D721Med (cell line): ENCODE measurements around the gene MYO18B.
"Not testable (repeated sequence)": the region's sequence is repeated elsewhere in the genome, so short reads cannot be mapped to it uniquely, and the experiment has no call there.

ENCODE experiments used
- DNase-seq: peaks from one replicate; pipeline ENCODE4 v3.0.0; 2011; ENCODE audit warnings: low spot score; ENCODE audit not compliant: insufficient read length
- FAIRE-seq: peaks from 2 replicates; lab custom pipeline; 2011; peaks lifted over from hg19 to GRCh38; lab: Jason Lieb, UNC
- CTCF ChIP-seq: IDR thresholded peaks from 2 replicates; pipeline ENCODE4 v1.5.1; 2012; ENCODE audit warnings: mild to moderate bottlenecking, control low read depth; ENCODE audit not compliant: insufficient read depth; ENCODE audit errors: missing control alignments

The MYO18B gene

GRCh38 chr22:25969901-25970300 lies 227.9 kb downstream of the MYO18B start:
- DNase-seq (no peak), FAIRE-seq (no peak)
- no peak for TF ChIP-seq CTCF

DNA sequence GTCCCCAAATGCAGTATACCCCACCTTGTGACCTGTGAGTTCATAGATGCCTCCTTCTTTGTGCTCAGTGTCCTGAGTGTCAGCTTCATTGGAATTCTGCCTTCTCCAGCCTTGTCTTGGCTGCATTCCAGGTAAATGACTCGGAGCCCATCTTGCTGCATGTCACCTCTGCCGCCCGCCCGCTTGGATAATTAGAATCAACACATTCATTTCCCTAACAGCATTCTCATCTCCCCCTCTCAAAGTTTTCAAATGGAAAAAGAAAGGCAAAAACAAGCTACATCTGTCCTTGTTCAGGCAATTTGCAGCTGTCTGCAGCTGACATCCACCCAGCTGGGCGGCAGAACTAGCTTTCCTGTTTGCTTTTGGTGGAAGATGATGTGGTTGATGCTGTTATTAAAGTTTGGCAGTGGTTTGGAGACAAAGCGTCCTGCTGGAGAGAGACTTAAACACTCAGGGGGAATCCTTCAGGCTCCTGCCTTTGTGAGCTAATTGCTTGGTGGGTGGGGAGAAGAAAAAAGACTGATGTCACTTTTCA lies 228.5 kb downstream of the MYO18B start:
- DNase-seq (no peak), FAIRE-seq (no peak)
- TF ChIP-seq CTCF = no peak

DNA sequence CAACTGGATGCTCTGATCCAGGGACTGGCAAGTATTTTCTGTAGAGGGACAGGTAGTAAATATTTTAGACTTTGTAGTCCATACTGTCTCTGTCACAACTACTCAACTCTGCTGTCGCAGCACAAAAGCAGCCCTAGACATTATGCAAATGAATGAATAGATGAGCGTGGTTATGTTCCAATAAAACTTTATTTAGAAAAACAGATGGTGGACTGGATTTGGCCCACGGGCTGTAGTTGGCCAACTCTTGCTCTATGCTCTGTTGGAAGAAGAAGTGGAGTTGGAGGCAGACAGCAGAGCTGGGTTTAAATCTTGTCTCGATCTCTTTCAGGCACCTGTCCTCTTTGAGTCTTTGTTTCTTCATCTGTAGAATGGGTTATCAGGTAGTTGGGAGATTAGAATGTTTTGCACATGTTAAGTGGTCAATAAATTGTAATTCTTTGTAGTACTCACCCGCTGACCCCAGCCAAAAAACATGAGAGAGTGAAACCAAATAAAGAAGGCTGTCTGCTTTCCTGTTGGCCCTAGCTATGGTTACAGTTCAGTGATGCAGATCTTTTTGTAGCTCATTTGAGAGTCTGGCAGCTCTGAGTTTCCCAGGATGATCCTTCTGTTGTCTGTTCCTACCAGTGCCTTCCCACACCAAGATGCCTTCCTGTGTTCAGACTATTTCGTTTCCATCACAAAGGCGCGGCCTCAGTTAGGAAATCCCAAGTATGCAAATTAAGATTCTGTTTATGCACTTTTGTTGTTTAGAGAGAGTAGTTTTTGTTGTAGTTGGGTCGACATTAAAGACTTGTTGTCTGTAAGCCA lies 229.2 kb downstream of the MYO18B start:
- TF ChIP-seq CTCF = no peak
- FAIRE-seq (no peak), DNase-seq (no peak)

- DNase-seq (no peak), FAIRE-seq (no peak)
- TF ChIP-seq CTCF = no peak
Measured at GRCh38 chr22:25972397-25972796, 230.4 kb downstream of the MYO18B start.

GRCh38 chr22:25976356-25976755 lies 234.4 kb downstream of the MYO18B start:
- no peak for TF ChIP-seq CTCF
- no peak for DNase-seq

DNA sequence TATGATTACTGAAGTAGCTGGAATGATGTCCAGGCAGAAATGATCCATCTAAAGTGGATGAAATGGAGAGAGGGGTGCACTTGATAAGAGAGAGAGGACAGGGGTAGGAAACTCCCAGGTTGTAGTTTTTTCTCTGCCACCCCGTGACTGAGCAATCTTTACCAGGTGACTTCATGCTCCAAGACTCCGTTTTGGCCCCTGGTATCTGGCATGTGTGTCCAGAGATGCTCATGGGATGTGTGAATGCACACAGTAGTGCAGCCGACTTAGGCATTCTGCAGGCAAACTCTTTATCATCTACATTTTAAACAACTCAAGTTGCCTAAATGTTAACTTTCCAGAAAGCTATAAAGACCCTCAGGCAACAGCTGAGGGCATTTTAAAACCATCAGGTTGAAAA lies 238.0 kb downstream of the MYO18B start:
- no peak for TF ChIP-seq CTCF
- no peak for FAIRE-seq
- DNase-seq = no peak

More at GRCh38 chr22:25976356-25976755, 234.4 kb downstream of the MYO18B start:
- FAIRE-seq = no peak

DNA sequence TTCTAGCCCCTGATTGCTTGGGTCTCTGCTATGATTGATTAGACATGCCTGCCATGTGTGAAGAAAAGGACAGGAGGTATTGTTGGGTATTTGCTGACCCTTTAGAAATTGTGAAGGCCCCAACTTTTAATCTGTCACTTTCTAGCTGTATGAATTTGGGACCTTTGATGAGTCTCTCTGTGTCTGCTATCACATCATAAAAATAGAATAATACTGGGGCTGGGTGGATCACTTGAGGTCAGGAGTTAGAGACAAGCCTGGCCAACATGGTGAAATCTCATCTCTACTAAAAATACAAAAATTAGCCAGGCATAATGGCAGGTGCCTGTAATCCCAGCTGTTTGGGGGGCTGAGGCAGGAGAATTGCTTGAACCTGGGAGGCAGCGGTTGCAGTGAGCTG lies 242.9 kb downstream of the MYO18B start:
- not testable (repeated sequence) for DNase-seq, FAIRE-seq
